K562 (cell line): ENCODE data around the gene CYP4B1.

Experiments
- BRCA1 ChIP-seq, 2 experiments: fragments of 450-650 bp in 1 of 2; sonication (generic) in 1 of 2; formaldehyde crosslinking in 1 of 2; IDR thresholded peaks; 2 replicates each; pipeline versions ENCODE4 v1.5.0 to v1.6.1; 2017 to 2020; ENCODE audit warnings: mild to moderate bottlenecking in 1 of 2, missing genetic modification reagents in 1 of 2
- ELF4 ChIP-seq: fragments of 450-650 bp; formaldehyde crosslinking; IDR thresholded peaks from 2 replicates; pipeline ENCODE4 v1.4.0; 2022; ENCODE audit warnings: missing genetic modification characterization
- GTF2E2 ChIP-seq: fragments of 200-800 bp; sonication (Bioruptor generic); IDR thresholded peaks from 2 replicates; pipeline ENCODE4 v1.6.1; 2016; ENCODE audit warnings: missing genetic modification characterization, missing compliant biosample characterization
- HCFC1 ChIP-seq: IDR thresholded peaks from 2 replicates; pipeline ENCODE4 v1.6.1; 2012; ENCODE audit warnings: low read depth, low read length, improper control_type of control experiment
- HMG20B ChIP-seq: fragments of 250-450 bp; sonication (Bioruptor Pico); IDR thresholded peaks from 2 replicates; pipeline ENCODE4 v1.5.0; 2021; ENCODE audit warnings: mild to moderate bottlenecking
- MAFK ChIP-seq: IDR thresholded peaks from 2 replicates; pipeline ENCODE4 v1.6.1; 2011; ENCODE audit warnings: low read length, improper control_type of control experiment
- MAX ChIP-seq: sonication (generic); formaldehyde crosslinking; IDR thresholded peaks from 2 replicates; pipeline ENCODE4 v1.9.0; 2022; ENCODE audit warnings: mild to moderate bottlenecking, missing genetic modification reagents
- MYNN ChIP-seq, 2 experiments: sonication (generic); formaldehyde crosslinking in 1 of 2; IDR thresholded peaks; 2 replicates each; pipeline versions ENCODE4 v1.5.0 to v1.6.1; 2016 to 2020; ENCODE audit warnings: antibody characterized with exemption in 1 of 2, missing genetic modification reagents in 1 of 2
- NR3C1 ChIP-seq: sonication (generic); formaldehyde crosslinking; IDR thresholded peaks from 2 replicates; pipeline ENCODE4 v1.8.1; 2022; ENCODE audit warnings: missing genetic modification reagents
- PHF21A ChIP-seq: fragments of 450-650 bp; IDR thresholded peaks from 2 replicates; pipeline ENCODE4 v1.6.1; 2017; ENCODE audit warnings: low read depth, borderline replicate concordance
- POLR3A ChIP-seq: IDR thresholded peaks from 2 replicates; pipeline ENCODE4 v1.6.1; 2011; ENCODE audit warnings: borderline replicate concordance, mild to moderate bottlenecking, moderate library complexity; ENCODE audit not compliant: insufficient read length, insufficient read depth; ENCODE audit errors: extremely low read depth
- RNF2 ChIP-seq: sonication (generic); IDR thresholded peaks from 2 replicates; pipeline ENCODE4 v1.6.1; 2016

GRCh38 chr1:46811053-46811452, 12.2 kb downstream of the CYP4B1 start:
- TF ChIP-seq MAFK (no peak), ELF4 (CRISPR knock-in tag) (no peak), GTF2E2 (tag) (no peak), NR3C1 (no peak), HMG20B (CRISPR knock-in tag) (no peak), HCFC1 (no peak), POLR3A (no peak), RNF2 (no peak), BRCA1 (IDR thresholded peaks at IDR 0.05) (no peak), BRCA1 (CRISPR knock-in tag; IDR thresholded peaks at IDR 0.05) (no peak), PHF21A (no peak), MYNN (IDR thresholded peaks at IDR 0.05) (no peak), MYNN (CRISPR knock-in tag; IDR thresholded peaks at IDR 0.05) (no peak), MAX (no peak)
